GM19452 (cell line): ENCODE measurements around the gene CRYBA2.

Source experiments
- ATAC-seq: cut with Tn5 transposase; IDR thresholded peaks from one replicate; pipeline ENCODE4 v1.9.1; 2021; ENCODE audit not compliant: unreplicated experiment

Gene CRYBA2

GRCh38 chr2:218999881-219000568 lies 6.8 kb upstream of the CRYBA2 start:
- ATAC-seq = no peak

- ATAC-seq = no peak
These were observed 6.0 kb upstream of the CRYBA2 start for GRCh38 chr2:218999021-218999880.

- ATAC-seq = no peak
These were observed 5.3 kb upstream of the CRYBA2 start for GRCh38 chr2:218998414-218999002.

- no peak for ATAC-seq
These were observed 4.5 kb upstream of the CRYBA2 start for GRCh38 chr2:218997731-218998130.

- no peak for ATAC-seq
These were observed 3.7 kb upstream of the CRYBA2 start for GRCh38 chr2:218996937-218997336.

- no peak for ATAC-seq
These were observed 2.9 kb upstream of the CRYBA2 start for GRCh38 chr2:218995972-218996711.

- no peak for ATAC-seq
These were observed 2.3 kb upstream of the CRYBA2 start for GRCh38 chr2:218995561-218995960.

GRCh38 chr2:218992703-218993344 lies 398 bp downstream of the CRYBA2 start:
- no peak for ATAC-seq

- ATAC-seq = no peak
These were observed 1.0 kb downstream of the CRYBA2 start for GRCh38 chr2:218992196-218992595.

- ATAC-seq = no peak
These were observed 1.5 kb downstream of the CRYBA2 start for GRCh38 chr2:218991674-218992168.

GRCh38 chr2:218990612-218991011 lies 2.6 kb downstream of the CRYBA2 start:
- ATAC-seq = no peak

GRCh38 chr2:218990052-218990451 lies 3.2 kb downstream of the CRYBA2 start:
- ATAC-seq = no peak

GRCh38 chr2:218988650-218989049 lies 4.6 kb downstream of the CRYBA2 start:
- no peak for ATAC-seq

- no peak for ATAC-seq
These were observed 5.1 kb downstream of the CRYBA2 start for GRCh38 chr2:218988164-218988563.

GRCh38 chr2:218986148-218986761 lies 7.0 kb downstream of the CRYBA2 start:
- no peak for ATAC-seq

GRCh38 chr2:218985325-218986091 lies 7.7 kb downstream of the CRYBA2 start:
- ATAC-seq = no peak

- ATAC-seq = no peak
These were observed 8.2 kb downstream of the CRYBA2 start, which contains the start of gene FEV for GRCh38 chr2:218985021-218985324. Gene FEV, minus strand, starts transcription at chr2:218985184. Its CDS starts 109 bp downstream, at chr2:218985075.

GRCh38 chr2:218984239-218985020 lies 8.8 kb downstream of the CRYBA2 start:
- ATAC-seq = no peak

GRCh38 chr2:218983934-218984238 lies 9.3 kb downstream of the CRYBA2 start:
- ATAC-seq = no peak
